ENCODE data around the gene NUP188.

Gene NUP188

GRCh38 chr9:128969491-128969890 is 22.0 kb downstream of the NUP188 start:
- Histone ChIP-seq H3K27me3 (ENCODE audit: control insufficient read depth, insufficient read depth, low read length) (no peaks in the 10 kb centered on the region), H3K9ac (ENCODE audit: low read depth, low read length) (no peak overlapping the region), H3K4me3 (ENCODE audit: low read depth, low read length) (no peak overlapping the region), H3K9me3 (ENCODE audit: control insufficient read depth, insufficient read depth, low read length) (no peaks in the 10 kb centered on the region), H3K36me3 (ENCODE audit: control insufficient read depth, insufficient read depth, low read length) (peaks cover 23% of the 10 kb centered on the region), H3K4me1 (ENCODE audit: control insufficient read depth, insufficient read depth, low read length) (no peaks in the 10 kb centered on the region)

DNA sequence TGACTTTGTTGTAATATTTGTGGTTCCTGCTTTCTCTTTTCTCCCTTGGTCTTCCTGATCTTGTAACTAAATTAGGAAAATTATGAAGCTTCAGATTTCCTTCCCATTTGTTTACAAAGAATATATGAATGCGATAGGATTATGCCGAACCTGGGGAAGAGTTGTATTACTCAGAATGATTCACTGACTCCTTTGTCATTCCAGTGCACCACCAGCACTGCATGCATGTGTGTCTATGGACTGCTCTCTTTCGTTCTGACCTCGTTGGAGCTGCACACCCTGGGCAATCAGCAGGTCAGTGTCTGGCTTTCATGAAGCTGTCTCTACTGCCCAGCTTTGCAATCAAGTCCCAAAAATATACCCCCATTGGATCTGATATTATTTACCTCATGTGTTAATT is 25.5 kb downstream of the NUP188 start:
- Histone ChIP-seq H3K4me3 (ENCODE audit: low read depth, low read length) (no peak overlapping the region), H3K4me1 (ENCODE audit: control insufficient read depth, insufficient read depth, low read length) (no peaks in the 10 kb centered on the region), H3K27me3 (ENCODE audit: control insufficient read depth, insufficient read depth, low read length) (no peaks in the 10 kb centered on the region), H3K9ac (ENCODE audit: low read depth, low read length) (no peak overlapping the region), H3K9me3 (ENCODE audit: control insufficient read depth, insufficient read depth, low read length) (no peaks in the 10 kb centered on the region), H3K36me3 (ENCODE audit: control insufficient read depth, insufficient read depth, low read length) (peaks cover 33% of the 10 kb centered on the region)

DNA sequence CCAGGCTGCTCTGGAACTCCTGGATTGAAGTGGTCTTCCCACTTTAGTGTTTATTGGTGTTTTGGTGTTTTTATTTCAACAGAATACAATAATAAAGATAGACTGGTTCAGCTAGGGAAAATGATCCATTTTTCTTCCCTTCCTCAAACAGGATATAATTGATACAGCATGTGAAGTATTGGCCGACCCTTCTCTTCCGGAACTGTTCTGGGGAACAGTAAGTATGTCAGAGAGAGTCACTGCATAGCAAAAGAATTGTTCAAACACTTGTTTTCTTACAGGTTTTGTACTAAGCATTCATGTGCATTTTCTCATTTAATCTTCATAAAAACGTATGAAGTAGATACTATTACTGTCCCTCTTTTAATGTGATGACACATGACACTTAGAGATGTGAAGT is 31.6 kb downstream of the NUP188 start:
- H3K4me1 ChIP-seq (ENCODE audit: control insufficient read depth, insufficient read depth, low read length), result no peaks in the 10 kb centered on the region
- H3K4me3 ChIP-seq (ENCODE audit: low read depth, low read length), result no peak overlapping the region
- no peaks in the 10 kb centered on the region for H3K9me3 ChIP-seq (ENCODE audit: control insufficient read depth, insufficient read depth, low read length)
- peaks cover 41% of the 10 kb centered on the region for H3K36me3 ChIP-seq (ENCODE audit: control insufficient read depth, insufficient read depth, low read length)
- no peaks in the 10 kb centered on the region for H3K27me3 ChIP-seq (ENCODE audit: control insufficient read depth, insufficient read depth, low read length)
- no peak overlapping the region for H3K9ac ChIP-seq (ENCODE audit: low read depth, low read length)

DNA sequence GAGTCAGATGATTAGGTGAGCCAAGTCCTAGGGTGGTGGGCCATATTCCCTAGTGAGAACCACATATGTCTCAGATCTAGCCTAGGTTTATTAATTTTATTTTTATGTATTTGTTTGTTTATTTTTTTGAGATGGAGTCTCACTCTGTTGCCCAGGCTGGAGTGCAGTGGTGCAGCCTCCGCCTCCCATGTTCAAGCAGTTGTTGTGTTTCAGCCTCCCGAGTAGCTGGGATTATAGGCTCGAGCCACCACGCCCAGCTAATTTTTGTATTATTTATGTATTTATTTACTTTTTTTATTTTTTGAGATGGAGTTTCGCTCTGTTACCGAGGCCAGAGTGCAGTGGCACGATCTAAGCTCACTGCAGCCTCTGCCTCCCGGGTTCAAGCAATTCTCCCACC is 36.0 kb downstream of the NUP188 start:
- H3K36me3 ChIP-seq (ENCODE audit: control insufficient read depth, insufficient read depth, low read length), result peaks cover 54% of the 10 kb centered on the region
- no peaks in the 10 kb centered on the region for H3K27me3 ChIP-seq (ENCODE audit: control insufficient read depth, insufficient read depth, low read length)
- no peak overlapping the region for H3K4me3 ChIP-seq (ENCODE audit: low read depth, low read length)
- no peaks in the 10 kb centered on the region for H3K9me3 ChIP-seq (ENCODE audit: control insufficient read depth, insufficient read depth, low read length)
- no peaks in the 10 kb centered on the region for H3K4me1 ChIP-seq (ENCODE audit: control insufficient read depth, insufficient read depth, low read length)
- H3K9ac ChIP-seq (ENCODE audit: low read depth, low read length), result no peak overlapping the region

- Histone ChIP-seq H3K9ac (ENCODE audit: low read depth, low read length) (no peak overlapping the region), H3K9me3 (ENCODE audit: control insufficient read depth, insufficient read depth, low read length) (no peaks in the 10 kb centered on the region), H3K36me3 (ENCODE audit: control insufficient read depth, insufficient read depth, low read length) (peaks cover 42% of the 10 kb centered on the region), H3K4me3 (ENCODE audit: low read depth, low read length) (no peak overlapping the region), H3K27me3 (ENCODE audit: control insufficient read depth, insufficient read depth, low read length) (no peaks in the 10 kb centered on the region), H3K4me1 (ENCODE audit: control insufficient read depth, insufficient read depth, low read length) (no peaks in the 10 kb centered on the region)
Measured at GRCh38 chr9:128986671-128987070, 39.2 kb downstream of the NUP188 start.

DNA sequence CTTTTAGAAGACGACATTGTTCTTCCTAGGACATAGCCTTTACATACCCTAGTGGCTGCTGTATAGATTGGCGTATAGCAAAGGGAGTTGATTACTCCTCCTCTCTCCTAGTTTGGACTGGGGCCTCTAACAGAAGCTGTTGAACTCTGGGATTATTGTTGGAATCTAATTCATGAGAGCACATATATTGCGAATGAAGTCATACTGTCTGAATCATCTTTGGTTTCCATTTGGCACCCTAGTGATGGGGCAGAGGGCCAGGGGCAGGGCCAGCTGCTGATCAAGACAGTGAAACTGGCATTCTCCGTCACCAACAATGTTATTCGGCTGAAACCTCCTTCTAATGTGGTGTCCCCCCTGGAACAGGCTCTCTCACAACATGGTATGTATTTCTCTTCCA is 40.3 kb downstream of the NUP188 start:
- Histone ChIP-seq H3K27me3 (ENCODE audit: control insufficient read depth, insufficient read depth, low read length) (no peaks in the 10 kb centered on the region), H3K9me3 (ENCODE audit: control insufficient read depth, insufficient read depth, low read length) (no peaks in the 10 kb centered on the region), H3K4me3 (ENCODE audit: low read depth, low read length) (no peak overlapping the region), H3K4me1 (ENCODE audit: control insufficient read depth, insufficient read depth, low read length) (no peaks in the 10 kb centered on the region), H3K9ac (ENCODE audit: low read depth, low read length) (no peak overlapping the region), H3K36me3 (ENCODE audit: control insufficient read depth, insufficient read depth, low read length) (peaks cover 39% of the 10 kb centered on the region)

- Histone ChIP-seq H3K9me3 (ENCODE audit: control insufficient read depth, insufficient read depth, low read length) (no peaks in the 10 kb centered on the region), H3K27me3 (ENCODE audit: control insufficient read depth, insufficient read depth, low read length) (no peaks in the 10 kb centered on the region), H3K4me3 (ENCODE audit: low read depth, low read length) (no peak overlapping the region), H3K36me3 (ENCODE audit: control insufficient read depth, insufficient read depth, low read length) (peaks cover 47% of the 10 kb centered on the region), H3K4me1 (ENCODE audit: control insufficient read depth, insufficient read depth, low read length) (no peaks in the 10 kb centered on the region), H3K9ac (ENCODE audit: low read depth, low read length) (no peak overlapping the region)
Measured at GRCh38 chr9:128992995-128993394, 45.5 kb downstream of the NUP188 start.

DNA sequence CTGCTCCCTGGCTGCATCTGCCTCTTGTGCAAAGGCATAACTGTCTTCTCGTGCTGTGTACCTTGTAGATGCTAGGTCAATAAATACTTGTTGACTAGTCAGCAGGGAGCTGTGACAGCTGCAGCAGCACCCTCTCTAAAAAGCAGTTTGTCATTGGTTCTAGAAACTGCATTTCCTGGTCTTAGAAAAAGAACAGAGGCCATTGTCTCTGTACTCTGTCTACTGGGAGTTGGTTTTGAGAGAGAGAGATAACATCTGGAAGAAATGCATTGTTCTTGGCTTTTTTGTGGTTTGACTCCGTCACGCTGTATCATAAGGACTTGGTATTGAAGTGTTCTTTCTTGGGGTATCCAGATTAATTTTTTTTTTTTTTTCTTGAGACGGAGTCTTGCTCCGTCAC is 48.3 kb downstream of the NUP188 start:
- H3K4me1 ChIP-seq (ENCODE audit: control insufficient read depth, insufficient read depth, low read length), result no peaks in the 10 kb centered on the region
- no peak overlapping the region for H3K9ac ChIP-seq (ENCODE audit: low read depth, low read length)
- H3K36me3 ChIP-seq (ENCODE audit: control insufficient read depth, insufficient read depth, low read length), result peaks cover 57% of the 10 kb centered on the region

GRCh38 chr9:128998462-128998861 is 51.0 kb downstream of the NUP188 start:
- H3K27me3 ChIP-seq (ENCODE audit: control insufficient read depth, insufficient read depth, low read length), result no peaks in the 10 kb centered on the region
- H3K4me1 ChIP-seq (ENCODE audit: control insufficient read depth, insufficient read depth, low read length), result no peaks in the 10 kb centered on the region
- no peaks in the 10 kb centered on the region for H3K9me3 ChIP-seq (ENCODE audit: control insufficient read depth, insufficient read depth, low read length)
- H3K9ac ChIP-seq (ENCODE audit: low read depth, low read length), result no peak overlapping the region
- H3K4me3 ChIP-seq (ENCODE audit: low read depth, low read length), result no peak overlapping the region
- peaks cover 79% of the 10 kb centered on the region for H3K36me3 ChIP-seq (ENCODE audit: control insufficient read depth, insufficient read depth, low read length)

More for the DNA sequence above, 48.3 kb downstream of the NUP188 start:
- no peaks in the 10 kb centered on the region for H3K27me3 ChIP-seq (ENCODE audit: control insufficient read depth, insufficient read depth, low read length)
- H3K9me3 ChIP-seq (ENCODE audit: control insufficient read depth, insufficient read depth, low read length), result no peaks in the 10 kb centered on the region
- H3K4me3 ChIP-seq (ENCODE audit: low read depth, low read length), result no peak overlapping the region

DNA sequence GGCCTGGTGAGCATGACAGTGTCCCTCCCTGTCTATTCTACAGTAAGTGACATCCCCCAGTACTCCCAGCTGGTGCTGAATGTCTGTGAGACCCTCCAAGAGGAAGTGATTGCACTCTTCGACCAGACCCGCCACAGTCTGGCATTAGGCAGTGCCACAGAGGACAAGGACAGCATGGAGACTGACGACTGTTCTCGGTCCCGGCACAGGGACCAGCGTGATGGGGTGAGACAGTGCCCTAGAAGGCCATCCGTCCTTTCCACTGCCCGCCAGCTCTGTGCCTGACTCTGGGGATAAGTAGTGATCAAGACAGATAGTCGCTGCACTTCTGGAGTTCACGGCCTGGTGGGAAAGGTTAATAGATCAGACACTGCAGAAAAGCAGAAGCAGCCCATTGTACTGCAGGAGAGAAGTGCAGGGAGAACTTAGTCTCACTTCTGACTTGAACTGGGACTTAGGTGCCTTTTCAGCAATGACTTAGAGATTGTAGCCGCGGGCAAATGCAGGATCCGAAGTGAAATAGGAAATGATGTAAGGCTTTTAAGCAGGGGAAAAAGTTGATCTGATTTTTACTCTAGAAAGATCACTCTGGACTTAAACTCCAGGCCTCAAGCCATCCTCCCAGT is 52.2 kb downstream of the NUP188 start:
- Histone ChIP-seq H3K9me3 (ENCODE audit: control insufficient read depth, insufficient read depth, low read length) (no peaks in the 10 kb centered on the region), H3K4me3 (ENCODE audit: low read depth, low read length) (no peak overlapping the region), H3K27me3 (ENCODE audit: control insufficient read depth, insufficient read depth, low read length) (no peaks in the 10 kb centered on the region), H3K4me1 (ENCODE audit: control insufficient read depth, insufficient read depth, low read length) (no peaks in the 10 kb centered on the region), H3K9ac (ENCODE audit: low read depth, low read length) (no peak overlapping the region), H3K36me3 (ENCODE audit: control insufficient read depth, insufficient read depth, low read length) (peaks cover 69% of the 10 kb centered on the region)

DNA sequence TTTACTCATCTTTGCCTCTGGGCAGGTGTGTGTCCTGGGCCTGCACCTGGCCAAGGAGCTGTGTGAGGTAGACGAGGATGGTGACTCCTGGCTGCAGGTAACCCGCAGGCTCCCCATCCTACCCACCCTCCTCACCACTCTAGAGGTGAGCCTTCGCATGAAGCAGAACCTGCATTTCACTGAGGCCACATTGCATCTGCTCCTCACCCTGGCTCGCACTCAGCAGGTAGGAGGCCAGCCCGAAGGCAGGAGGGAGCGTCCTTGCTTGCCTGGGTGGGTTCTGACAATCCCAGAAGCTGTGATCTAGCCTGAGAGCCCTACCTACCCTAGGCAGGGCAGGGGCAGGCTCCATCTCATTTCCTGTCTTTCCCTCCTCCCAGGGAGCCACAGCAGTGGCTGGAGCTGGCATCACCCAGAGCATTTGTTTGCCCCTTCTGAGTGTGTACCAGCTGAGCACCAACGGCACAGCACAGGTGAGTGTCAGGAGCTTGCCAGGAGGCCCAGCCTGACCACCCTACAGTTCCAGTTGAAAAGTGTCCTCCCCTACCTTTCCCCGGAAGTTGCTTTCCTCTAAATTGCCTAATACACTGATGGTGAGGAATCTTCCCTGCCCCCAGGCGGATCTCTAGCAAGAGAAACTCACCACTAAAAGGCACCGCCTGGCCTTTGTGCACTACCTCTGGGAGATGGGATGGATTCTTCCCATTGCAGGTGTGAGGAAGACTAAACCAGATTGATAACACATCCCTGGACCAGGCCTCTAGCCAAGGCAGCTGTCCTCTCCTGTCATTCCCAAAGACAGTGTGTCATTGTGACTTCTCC is 54.2 kb downstream of the NUP188 start:
- peaks cover 73% of the 10 kb centered on the region for H3K36me3 ChIP-seq (ENCODE audit: control insufficient read depth, insufficient read depth, low read length)
- H3K27me3 ChIP-seq (ENCODE audit: control insufficient read depth, insufficient read depth, low read length), result no peaks in the 10 kb centered on the region
- H3K9ac ChIP-seq (ENCODE audit: low read depth, low read length), result no peak overlapping the region
- H3K9me3 ChIP-seq (ENCODE audit: control insufficient read depth, insufficient read depth, low read length), result no peaks in the 10 kb centered on the region
- no peaks in the 10 kb centered on the region for H3K4me1 ChIP-seq (ENCODE audit: control insufficient read depth, insufficient read depth, low read length)
- H3K4me3 ChIP-seq (ENCODE audit: low read depth, low read length), result no peak overlapping the region

- Histone ChIP-seq H3K4me1 (ENCODE audit: control insufficient read depth, insufficient read depth, low read length) (no peaks in the 10 kb centered on the region), H3K36me3 (ENCODE audit: control insufficient read depth, insufficient read depth, low read length) (peaks cover 74% of the 10 kb centered on the region), H3K4me3 (ENCODE audit: low read depth, low read length) (no peak overlapping the region), H3K9ac (ENCODE audit: low read depth, low read length) (no peak overlapping the region), H3K27me3 (ENCODE audit: control insufficient read depth, insufficient read depth, low read length) (no peaks in the 10 kb centered on the region), H3K9me3 (ENCODE audit: control insufficient read depth, insufficient read depth, low read length) (no peaks in the 10 kb centered on the region)
Measured at GRCh38 chr9:129002992-129003391, 55.5 kb downstream of the NUP188 start.
